GM12873 (cell line): ENCODE data around the gene CCNQ.
A peak's percentile ranks its signal among the peaks of the same experiment; 100 is the strongest.

Source experiments
- CTCF ChIP-seq: IDR thresholded peaks from 2 replicates; pipeline ENCODE4 v1.5.1; 2012; ENCODE audit warnings: low read depth, mild to moderate bottlenecking, moderate library complexity, low read length, control low read depth; ENCODE audit not compliant: insufficient read depth; ENCODE audit errors: missing control alignments

The CCNQ gene

GRCh38 chrX:153578200-153578835 is 20.6 kb downstream of the CCNQ start:
- TF ChIP-seq CTCF = peak; percentile 13

- TF ChIP-seq CTCF = no peak
These were observed 22.0 kb downstream of the CCNQ start for GRCh38 chrX:153576961-153577360.

GRCh38 chrX:153576239-153576870 is 22.6 kb downstream of the CCNQ start:
- TF ChIP-seq CTCF = no peak

- TF ChIP-seq CTCF = peak; percentile 44
These were observed 25.0 kb downstream of the CCNQ start for GRCh38 chrX:153573984-153574383.

GRCh38 chrX:153572601-153573000 is 26.3 kb downstream of the CCNQ start:
- no peak for TF ChIP-seq CTCF

- TF ChIP-seq CTCF = no peak
These were observed 27.4 kb downstream of the CCNQ start for GRCh38 chrX:153571534-153571908.

- TF ChIP-seq CTCF = no peak
These were observed 29.5 kb downstream of the CCNQ start for GRCh38 chrX:153569475-153569874.
